Measurements from ENCODE around the gene CORIN.
"Not testable (repeated sequence)": the region's sequence is repeated elsewhere in the genome, so short reads cannot be mapped to it uniquely, and the experiment has no call there.

Gene CORIN

DNA sequence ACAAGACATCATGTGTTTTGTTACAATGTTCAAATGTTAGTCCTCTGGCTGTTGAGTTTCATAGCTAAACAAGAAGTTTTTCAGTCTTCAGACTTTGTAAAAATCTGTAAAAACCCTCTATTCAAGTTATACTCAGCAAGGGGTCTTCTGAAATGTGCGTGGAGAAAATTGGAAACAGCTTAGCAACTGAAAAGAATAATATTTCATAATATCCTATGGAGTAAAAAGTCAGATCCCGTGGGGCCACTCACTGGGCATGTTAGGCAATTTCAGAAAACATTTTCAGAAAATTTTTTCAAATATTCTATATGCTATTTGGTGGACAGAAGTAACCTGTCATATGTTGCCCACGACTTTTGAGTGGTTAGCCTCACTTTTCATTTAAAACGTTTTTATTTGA lies 118.3 kb downstream of the CORIN start:
- FAIRE-seq = no peak

DNA sequence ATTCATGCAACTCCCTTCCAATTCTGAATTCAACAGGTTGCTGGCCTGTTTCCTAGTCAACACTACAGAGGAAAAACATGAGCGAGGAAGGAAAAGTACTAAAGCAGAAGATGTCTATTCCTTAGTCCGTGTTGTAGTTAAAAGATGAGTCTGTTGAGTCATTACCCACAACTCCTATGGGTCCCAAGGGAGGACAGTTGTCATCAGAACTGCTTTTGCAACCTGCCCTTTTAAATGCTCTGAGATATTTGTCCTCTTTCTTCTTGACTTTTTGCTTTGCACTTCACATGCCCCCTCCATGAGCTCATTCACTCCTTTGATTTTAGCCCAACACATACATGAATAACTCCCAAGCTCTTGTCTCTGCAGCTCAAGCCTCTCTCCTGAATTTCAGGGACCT lies 119.2 kb downstream of the CORIN start:
- FAIRE-seq = no peak

DNA sequence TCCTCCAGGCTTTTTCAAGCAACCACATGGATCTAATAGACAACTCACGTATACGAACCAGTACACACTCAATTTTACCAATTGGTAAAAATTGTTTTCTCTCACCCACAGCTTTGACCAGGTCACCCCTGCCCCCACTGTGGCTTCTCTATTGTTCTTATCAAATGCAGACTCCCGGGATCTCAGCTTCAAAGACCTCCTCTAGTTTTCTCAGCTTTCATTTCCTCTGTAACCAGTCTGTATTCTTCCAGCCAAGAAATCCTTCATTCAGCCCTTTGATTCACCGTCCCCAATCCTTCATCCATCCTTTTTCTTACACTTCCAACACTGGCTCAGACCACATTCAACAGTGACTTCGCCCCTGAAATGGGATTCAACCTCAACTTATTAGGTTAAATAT lies 120.7 kb downstream of the CORIN start:
- no peak for FAIRE-seq

DNA sequence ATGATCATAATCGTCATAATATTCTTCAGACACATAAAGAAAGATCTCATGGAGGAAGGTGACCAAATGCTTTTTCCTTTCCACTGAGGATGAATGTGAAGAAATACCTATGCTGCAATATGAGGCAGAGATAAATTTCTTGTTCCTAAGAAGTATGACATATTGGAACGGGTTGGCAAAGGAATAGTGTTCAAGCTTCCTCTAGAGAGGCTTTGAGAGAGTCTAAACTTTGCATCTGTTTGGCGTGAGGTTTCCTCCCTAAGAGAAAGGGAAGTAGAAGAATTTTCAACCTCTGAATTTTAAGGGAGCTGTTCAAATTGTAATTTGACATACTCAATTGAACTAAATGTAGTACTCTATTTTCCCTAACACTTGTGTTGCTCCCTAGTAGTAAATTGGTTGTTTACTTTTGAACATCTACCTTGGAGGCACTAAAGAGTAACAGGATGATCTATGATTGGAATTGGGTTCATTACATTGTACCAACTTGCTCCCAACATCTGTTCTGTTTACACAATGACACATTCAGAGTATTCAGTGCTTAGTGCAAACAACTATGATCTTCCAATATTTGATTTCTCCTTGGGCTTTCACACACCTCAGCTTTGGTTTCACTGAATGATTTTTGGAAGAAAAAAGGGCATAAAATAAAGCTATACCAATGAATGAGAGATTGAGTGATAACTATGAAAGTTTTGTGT lies 122.0 kb downstream of the CORIN start:
- FAIRE-seq = no peak

DNA sequence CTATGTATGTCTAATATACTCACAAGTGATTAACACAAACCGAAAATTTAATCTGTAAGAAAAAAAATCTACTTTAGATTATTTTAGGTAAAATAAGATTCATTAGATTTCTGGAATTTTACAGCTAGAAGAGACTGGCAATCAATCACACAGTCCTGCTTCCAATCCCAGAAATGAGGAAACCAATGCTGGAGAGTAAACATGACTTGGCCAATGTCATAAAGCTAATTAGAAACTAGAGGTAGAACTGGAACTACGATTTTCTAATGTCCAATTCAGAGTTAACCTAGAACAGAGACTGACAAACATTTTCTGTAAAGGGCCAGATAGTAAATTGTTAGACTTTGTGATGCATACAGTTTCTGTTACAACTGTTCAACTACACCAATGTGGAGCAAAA lies 123.6 kb downstream of the CORIN start:
- FAIRE-seq = no peak

DNA sequence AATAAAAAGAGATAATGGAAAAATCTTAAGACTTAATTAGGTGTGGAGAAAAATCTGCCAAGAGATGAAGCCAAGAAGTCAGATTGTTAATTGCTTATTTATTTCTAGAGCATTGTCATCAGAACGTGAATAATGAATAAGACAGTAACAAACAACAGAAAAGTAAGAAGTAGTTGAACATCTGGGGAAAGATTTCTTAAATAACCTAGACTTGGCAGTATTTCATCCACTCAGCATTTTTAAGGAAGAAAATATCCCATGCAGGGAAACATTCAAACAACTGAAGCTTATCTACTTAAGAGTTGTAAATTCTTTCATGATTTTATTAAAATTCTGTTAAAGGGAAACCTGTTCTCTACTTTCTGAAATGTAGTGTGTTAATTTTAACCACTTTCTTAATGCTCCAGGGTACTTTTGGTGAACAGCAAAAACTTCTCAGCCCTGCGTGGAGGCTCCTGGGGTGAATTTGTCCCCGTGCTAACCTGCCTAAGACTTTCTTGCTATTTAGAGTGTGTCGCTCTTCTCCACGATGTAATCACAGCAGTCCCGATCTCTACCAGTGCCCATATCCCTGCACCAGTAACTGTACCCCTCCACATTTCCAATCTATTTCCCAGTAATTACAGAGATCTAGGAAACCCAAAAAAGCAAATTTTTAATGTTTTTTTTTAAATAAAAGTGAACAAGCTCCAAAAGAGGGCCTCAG lies 124.6 kb downstream of the CORIN start:
- FAIRE-seq = no peak

DNA sequence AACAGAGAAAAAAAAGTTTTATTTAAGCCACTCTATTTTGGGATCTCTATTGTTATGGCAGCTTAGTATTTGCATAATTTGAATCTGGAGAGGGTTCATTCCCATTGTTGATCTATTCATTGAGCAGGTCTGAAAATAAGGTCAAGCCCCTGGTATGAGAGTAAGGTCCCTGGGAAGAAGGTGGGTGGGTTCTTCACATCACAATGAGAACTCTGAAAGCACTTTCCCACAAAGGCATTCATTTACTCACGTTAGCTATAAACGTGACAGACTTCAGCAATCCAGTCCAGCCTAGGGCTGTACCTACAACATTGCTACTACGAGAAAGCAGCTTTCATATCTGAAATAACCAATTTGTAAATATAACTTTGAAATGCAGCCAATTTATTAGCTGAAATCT lies 126.2 kb downstream of the CORIN start:
- no peak for FAIRE-seq

DNA sequence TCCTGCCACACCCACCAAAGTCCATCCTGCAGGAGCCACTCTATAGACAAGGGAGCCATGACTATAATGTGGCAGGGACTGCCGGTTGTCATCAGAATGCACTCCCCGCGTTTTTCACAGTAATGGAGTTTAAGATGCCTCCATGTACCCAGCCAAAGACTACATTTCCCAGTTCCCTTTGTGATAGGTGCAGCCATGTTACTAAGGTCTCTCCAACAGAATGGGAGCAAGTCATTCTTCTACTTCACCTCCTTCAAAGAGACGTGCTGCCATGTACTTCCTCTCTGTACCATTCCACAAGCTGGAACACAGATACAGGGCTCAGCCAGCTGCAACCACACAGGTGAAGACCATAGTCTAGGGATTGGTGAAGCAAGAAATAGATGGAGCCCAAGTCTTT lies 126.7 kb downstream of the CORIN start:
- FAIRE-seq = no peak

DNA sequence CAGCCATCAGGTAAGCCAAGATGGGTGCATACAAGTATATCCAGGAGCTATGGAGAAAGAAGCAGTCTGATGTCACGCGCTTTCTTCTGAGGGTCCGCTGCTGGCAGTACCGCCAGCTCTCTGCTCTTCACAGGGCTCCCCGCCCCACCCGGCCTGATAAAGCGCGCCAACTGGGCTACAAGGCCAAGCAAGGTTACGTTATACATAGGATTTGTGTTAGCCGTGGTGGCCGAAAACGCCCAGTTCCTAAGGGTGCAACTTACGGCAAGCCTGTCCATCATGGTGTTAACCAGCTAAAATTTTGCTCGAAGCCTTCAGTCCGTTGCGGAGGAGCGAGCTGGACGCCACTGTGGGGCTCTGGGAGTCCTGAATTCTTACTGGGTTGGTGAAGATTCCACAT lies 131.5 kb downstream of the CORIN start:
- FAIRE-seq = not testable (repeated sequence)

DNA sequence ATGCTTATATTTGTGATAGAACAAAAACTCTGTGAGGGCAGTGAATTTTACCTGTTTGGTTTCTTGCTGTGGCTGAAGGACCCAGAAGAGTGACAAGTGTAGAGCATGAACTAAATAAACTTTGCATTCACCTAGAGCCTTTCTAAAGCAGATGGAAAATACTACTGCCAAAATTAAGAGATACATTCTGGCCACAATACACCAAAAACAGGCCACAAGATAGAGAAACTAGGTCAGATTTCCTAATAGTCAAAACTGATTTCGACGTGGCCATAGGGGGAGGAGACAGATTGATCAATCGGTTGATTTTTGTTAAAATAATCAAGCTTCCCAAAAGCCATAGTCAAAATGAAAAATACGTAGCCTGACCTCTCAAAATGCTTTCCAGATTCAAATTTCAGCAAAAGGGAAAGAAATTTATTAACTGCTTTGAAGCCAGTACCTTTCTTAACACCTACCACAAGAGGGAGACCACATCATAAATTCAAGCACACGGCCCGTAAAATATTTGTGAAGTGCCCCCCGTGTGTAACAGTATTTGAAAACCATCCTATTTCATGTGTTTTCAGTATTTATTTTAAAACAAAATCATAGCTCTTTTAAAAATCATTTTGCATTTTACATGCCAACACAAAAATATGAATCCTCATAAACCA lies 132.4 kb downstream of the CORIN start:
- FAIRE-seq = no peak

DNA sequence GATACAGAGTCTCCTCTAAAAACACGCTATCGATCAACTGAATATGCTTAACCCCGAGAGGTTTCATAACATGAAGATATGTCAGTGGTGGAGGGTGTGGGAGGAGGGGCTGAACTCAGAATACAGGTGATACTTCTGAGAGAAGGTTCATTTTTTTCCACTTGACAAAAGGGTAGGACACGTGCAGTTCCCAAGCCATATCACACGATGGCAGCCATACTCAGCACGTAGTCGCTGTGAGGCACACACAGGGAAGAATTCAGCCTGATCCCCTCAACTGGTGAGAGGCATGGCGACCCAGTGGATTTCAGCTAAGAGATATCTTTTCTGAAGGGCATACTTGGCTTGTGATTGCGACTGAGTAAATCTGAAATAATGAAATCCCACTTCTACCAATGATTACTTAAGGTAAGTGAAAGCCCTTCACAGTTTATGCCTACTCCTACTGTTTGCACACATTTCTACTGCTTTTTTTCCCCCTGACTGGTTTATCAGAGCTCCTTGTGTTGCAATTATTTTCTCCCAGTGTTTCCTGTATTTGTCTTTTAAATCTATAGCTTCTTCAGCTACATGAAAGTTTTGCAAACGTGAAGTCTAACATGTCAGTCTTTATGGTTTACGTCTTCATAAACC lies 133.1 kb downstream of the CORIN start:
- FAIRE-seq = no peak

DNA sequence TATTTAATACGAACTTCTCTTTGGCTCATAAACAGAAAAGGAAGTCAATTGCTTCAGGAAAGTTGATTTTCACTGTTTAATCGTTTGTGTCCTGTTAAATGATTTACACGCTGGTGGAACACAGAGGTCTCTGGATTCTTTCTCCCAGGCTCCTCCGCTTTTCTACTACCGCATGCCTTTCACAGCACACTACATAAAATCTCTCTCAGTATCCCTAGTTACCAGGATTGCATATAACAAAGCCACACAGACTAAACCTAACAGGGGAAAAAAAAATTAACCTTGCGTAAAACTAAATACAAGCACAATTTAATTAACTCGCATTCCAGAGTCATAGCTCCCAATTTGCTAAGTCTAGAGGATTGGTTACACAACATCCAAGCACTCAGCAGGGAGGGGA lies 133.9 kb downstream of the CORIN start:
- no peak for FAIRE-seq

DNA sequence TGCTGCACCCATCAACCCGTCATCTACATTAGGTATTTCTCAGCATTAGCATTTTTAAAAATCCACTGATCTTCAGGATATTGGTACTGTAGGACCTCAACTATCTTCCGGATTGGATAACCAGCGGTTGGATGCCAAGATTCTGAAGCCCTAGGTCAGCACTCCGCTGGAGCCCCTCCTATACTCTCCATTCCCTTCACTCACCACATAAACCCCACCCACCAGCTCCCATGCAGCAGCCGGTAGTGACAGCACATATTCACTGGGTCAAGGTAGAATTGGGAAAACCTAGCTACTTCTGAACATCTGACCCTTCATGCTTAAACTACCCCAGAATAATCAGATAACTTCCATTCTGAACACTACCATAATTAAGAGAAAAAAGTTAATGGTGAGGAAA lies 134.9 kb downstream of the CORIN start:
- no peak for FAIRE-seq

DNA sequence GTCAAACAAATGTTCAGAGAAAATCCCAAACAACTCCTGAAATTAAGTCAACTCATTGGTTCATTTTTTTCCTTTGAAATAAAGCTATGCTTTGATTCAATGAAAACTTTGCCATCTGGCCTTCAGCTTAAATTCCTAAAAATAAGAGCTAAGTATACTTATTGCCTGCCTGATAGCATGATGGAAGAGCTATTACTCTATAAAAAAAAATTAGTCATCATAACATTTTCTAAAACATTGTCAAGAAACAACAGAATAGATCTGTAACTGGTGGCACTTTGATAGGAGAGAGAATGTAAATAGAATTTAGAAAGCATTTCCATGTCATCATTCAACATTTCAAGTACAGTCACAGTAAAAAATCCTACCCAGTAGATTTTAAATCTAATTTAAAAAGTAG lies 136.6 kb downstream of the CORIN start:
- FAIRE-seq = no peak

DNA sequence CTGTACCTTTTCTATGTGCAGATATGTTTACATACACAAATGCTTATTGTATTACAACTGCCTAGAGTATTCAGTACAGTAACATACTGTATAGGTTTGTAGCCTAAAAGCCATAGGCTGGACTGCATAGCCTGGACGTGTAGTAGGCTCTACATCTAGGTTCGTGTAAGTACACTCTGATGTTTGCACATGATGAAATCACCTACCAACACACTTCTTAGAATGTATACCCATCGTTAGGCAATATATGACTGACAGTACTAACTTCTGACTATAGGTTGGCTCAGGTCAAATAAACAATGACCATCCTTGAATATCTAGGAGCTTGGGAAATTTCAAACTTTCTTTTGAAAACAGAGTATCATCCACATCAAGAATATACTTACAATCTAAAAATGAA lies 139.0 kb downstream of the CORIN start:
- FAIRE-seq = no peak

DNA sequence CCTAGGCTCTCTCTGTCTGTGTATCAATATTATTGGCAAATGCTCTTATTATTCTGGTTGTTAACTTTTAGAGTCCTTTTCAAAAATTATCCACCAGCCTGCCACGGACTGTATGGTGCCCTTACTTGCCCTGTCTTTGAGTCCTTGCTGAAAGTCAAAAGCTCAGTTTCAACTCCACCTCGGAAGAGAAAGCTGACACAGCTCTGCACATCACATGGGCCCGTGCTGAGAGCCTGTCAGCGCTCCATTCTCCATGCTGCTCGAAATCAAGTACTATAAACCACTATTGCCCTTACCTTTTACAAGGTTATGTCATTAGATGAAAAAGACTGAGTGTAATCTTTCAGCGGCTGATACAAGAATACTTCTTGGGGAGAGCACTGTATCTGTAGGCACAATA lies 141.0 kb downstream of the CORIN start:
- no peak for FAIRE-seq

DNA sequence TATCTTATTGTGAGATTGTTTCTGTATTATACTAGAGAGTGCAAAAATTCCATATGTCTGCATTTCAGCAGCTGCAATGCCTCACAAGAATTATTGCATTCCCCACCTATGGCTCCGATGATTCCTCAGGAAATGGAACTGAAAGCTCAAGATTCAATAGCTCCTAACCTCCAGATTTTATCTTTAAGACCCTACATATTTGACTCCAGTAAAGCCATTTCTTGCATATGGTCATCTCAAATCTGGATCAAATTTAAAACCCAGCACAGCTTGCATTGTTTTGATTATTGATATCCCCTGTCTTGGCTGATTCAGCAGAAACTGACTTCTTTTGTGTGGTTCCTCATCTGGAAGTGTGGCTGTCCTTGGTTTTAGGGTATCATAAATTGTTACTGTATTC lies 142.6 kb downstream of the CORIN start:
- no peak for FAIRE-seq

DNA sequence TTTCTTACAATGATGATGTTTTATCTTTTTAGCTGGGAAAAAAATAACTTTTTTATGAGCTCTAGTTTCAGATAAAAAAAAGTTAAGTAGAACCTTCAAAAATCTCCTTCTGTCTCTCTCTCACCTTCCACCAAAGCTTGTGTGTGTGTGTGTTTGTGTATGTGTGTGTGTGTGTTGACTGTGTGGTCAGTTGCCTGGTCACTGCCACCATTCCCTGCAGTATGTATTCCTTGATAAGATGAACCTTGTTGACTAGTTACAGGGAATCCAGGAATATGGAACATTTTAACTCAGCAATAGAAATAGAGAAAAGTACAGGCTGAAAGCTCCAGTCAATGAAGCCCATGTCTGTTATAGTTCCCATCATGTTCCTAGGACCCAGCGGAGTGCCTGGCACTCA lies 143.5 kb downstream of the CORIN start:
- FAIRE-seq = no peak

DNA sequence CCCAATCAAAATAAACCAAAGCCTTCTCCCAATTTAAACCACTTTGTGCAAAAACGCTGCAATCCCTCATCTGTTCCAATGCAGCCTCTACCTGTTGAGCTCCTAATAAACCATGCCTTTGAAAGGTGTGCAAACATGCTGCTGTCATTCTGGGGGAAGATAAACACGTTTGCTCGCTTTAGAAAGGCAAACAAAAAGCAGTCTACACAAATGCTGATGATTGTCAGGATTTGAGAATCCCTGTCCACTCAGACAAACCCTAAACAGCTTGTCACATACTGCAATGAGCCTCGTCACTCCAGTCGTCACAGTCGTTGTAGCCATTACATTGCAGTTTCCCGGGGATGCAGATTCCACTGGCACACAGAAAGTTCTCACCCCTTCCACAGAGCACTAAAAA lies 145.2 kb downstream of the CORIN start:
- no peak for FAIRE-seq

DNA sequence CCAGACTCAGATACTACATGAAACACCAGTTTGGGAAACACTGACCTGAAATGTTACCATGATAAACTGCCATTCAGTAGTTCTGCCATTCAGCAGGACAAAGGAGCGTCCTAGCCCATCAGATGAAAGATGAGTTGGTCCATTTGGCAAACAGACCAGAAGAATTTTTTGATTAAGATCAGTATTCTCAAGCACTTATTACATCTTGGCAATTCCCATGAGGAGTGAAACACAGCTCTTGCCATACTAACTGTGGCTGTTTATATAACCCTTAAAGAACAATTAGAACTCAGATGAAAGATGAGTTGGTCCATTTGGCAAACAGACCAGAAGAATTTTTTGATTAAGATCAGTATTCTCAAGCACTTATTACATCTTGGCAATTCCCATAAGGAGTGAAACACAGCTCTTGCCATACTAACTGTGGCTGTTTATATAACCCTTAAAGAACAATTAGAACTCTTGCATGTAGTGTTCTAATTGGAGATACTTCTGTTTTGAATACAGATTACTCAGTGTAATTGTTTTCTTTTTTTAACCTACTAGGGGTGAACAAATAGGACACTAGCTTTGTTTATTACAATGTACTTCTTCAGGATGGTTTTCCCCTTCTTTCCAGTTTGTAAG lies 146.0 kb downstream of the CORIN start:
- FAIRE-seq = not testable (repeated sequence)

DNA sequence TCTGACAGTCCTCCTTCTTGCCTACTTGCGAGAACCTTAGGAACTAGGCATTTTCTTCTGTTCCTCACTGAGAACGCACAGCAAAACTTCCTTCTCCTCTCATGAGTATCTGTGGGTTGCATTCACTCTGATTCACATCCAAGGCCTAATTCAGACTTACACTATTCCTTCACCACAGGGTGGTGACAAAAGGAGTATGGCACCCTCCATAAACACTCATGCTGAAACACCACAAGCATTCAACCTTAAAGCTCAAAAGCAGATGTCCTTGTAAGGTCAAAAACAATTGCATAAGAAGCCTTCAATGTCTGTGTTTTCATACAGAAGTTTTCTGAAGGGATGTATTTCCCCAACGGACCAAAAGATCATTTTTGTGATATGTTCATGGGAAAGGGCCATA lies 147.3 kb downstream of the CORIN start:
- FAIRE-seq = no peak

DNA sequence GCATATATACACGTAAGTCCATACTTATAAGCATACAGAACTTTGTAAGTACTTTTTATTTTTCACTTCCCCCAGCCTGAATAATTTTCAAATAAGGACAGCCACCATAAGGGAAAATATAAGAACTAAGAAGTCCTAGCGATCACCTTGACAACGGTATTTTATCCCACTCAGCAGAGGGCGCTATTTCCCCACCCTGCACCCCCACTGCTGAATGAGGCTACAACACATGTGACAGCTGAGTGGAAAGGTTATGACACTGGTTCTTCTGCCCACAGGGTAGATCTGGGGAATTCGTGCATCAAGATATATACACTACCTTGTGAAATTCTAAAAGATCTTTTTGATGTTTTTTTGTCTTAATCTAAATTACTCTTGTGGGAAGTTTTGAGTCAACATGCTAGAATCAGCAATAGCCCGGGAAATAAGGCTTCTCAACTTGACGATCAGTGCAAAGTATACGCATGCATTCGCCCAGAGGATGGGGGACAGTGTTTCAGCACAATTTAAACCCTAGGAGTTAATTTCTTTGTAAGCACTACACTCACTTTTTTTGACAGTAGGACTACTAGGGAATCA lies 151.5 kb downstream of the CORIN start:
- no peak for FAIRE-seq

DNA sequence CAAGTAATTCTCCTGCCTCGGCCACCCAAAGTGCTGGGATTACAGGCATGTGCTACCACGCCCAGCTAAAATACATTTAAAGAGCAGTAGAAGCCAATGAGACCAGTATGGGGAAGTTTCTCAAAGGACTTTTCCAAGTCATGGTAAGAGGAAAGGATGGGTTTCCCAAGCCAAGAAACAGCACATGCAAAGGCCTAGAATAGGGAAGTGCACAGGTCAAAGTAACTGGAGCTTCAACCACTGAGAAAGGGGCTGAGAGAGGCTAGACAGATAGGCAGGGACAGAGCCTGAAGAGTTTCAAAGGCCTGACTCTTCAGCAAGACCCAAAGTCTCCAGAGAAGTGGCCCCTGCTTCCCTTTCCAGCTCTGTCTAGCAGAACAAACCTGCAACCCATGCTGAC lies 162.1 kb downstream of the CORIN start:
- no peak for FAIRE-seq

Data from A204.1 (cell line).